H9 (cell line): Measurements from ENCODE around the gene HCN2. TPM values are rescaled to one million over a fixed set of nuclear protein-coding genes. Genes with fewer than 3 reads are reported as not detected.

Source experiments
- DNase-seq: peaks from one replicate; pipeline ENCODE4 v3.0.0-alpha.2; 2017
- H2AFZ ChIP-seq: one replicate; pipeline ENCODE4 v1.6.1; 2013; ENCODE audit warnings: mild to moderate bottlenecking, low read length, control low read depth, moderate library complexity
- H2AK5ac ChIP-seq: 2 replicates; pipeline ENCODE4 v1.6.1; 2013; ENCODE audit warnings: low read length, control low read depth, mixed read lengths; ENCODE audit not compliant: insufficient read length
- H2BK120ac ChIP-seq: one replicate; pipeline ENCODE4 v1.6.1; 2013; ENCODE audit warnings: low read depth, mild to moderate bottlenecking, low read length, control low read depth, inconsistent platforms; ENCODE audit not compliant: poor library complexity, severe bottlenecking
- H2BK12ac ChIP-seq: 2 replicates; pipeline ENCODE4 v1.6.1; 2013; ENCODE audit warnings: low read length, control low read depth, mixed read lengths, low read depth; ENCODE audit not compliant: insufficient read length
- H2BK15ac ChIP-seq: 2 replicates; pipeline ENCODE4 v1.6.1; 2013; ENCODE audit warnings: low read depth, low read length, control low read depth
- H2BK20ac ChIP-seq: one replicate; pipeline ENCODE4 v1.6.1; 2013; ENCODE audit warnings: low read depth, mild to moderate bottlenecking, low read length, control low read depth, inconsistent platforms; ENCODE audit not compliant: poor library complexity, severe bottlenecking
- H2BK5ac ChIP-seq: 2 replicates; pipeline ENCODE4 v1.6.1; 2013; ENCODE audit warnings: low read length, control low read depth, mixed read lengths; ENCODE audit not compliant: insufficient read length
- H3K14ac ChIP-seq: 2 replicates; pipeline ENCODE4 v1.6.1; 2013; ENCODE audit warnings: low read length, control low read depth; ENCODE audit not compliant: insufficient read depth
- H3K18ac ChIP-seq: 2 replicates; pipeline ENCODE4 v1.6.1; 2013; ENCODE audit warnings: low read depth, mild to moderate bottlenecking, mixed read lengths, low read length, control low read depth; ENCODE audit not compliant: insufficient read length
- H3K23ac ChIP-seq: 2 replicates; pipeline ENCODE4 v1.6.1; 2013; ENCODE audit warnings: low read length, control low read depth, mixed read lengths, low read depth; ENCODE audit not compliant: insufficient read length
- H3K23me2 ChIP-seq: 2 replicates; pipeline ENCODE4 v1.6.1; 2013; ENCODE audit warnings: low read depth, mild to moderate bottlenecking, mixed read lengths, low read length, control low read depth; ENCODE audit not compliant: insufficient read length, poor library complexity, severe bottlenecking
- H3K27ac ChIP-seq: 2 replicates; pipeline ENCODE4 v1.5.1; 2013; ENCODE audit warnings: low read length, control low read depth, mixed read lengths, low read depth; ENCODE audit not compliant: insufficient read length
- H3K27me3 ChIP-seq: 2 replicates; pipeline ENCODE4 v1.6.1; 2013; ENCODE audit warnings: low read length, control low read depth, inconsistent platforms; ENCODE audit not compliant: insufficient read depth
- H3K4ac ChIP-seq: 2 replicates; pipeline ENCODE4 v1.6.1; 2013; ENCODE audit warnings: low read depth, mild to moderate bottlenecking, control low read depth, inconsistent platforms, low read length, moderate library complexity
- H3K4me1 ChIP-seq: 2 replicates; pipeline ENCODE4 v1.6.1; 2013; ENCODE audit warnings: low read length, control low read depth, inconsistent platforms; ENCODE audit not compliant: insufficient read depth
- H3K4me2 ChIP-seq: 2 replicates; pipeline ENCODE4 v1.6.1; 2013; ENCODE audit warnings: low read length, control low read depth, mixed read lengths; ENCODE audit not compliant: insufficient read length, insufficient read depth
- H3K56ac ChIP-seq: 2 replicates; pipeline ENCODE4 v1.6.1; 2013; ENCODE audit warnings: low read depth, mild to moderate bottlenecking, mixed read lengths, low read length, control low read depth; ENCODE audit not compliant: insufficient read length
- H3K79me1 ChIP-seq: 2 replicates; pipeline ENCODE4 v1.6.1; 2013; ENCODE audit warnings: low read depth, mild to moderate bottlenecking, moderate library complexity, low read length, control low read depth, inconsistent platforms; ENCODE audit not compliant: insufficient read depth, poor library complexity, severe bottlenecking
- H3K79me2 ChIP-seq: 2 replicates; pipeline ENCODE4 v1.6.1; 2013; ENCODE audit warnings: low read length, control low read depth, inconsistent platforms; ENCODE audit not compliant: insufficient read depth
- H3K9ac ChIP-seq: 2 replicates; pipeline ENCODE4 v1.6.1; 2013; ENCODE audit warnings: low read length, control low read depth, mixed read lengths; ENCODE audit not compliant: insufficient read length; ENCODE audit errors: extremely low read depth
- H3K9me3 ChIP-seq: one replicate; pipeline ENCODE4 v1.6.1; 2013; ENCODE audit warnings: low read depth, low read length, inconsistent platforms; ENCODE audit not compliant: control insufficient read depth
- H3T11ph ChIP-seq: one replicate; pipeline ENCODE4 v1.6.1; 2013; ENCODE audit warnings: mild to moderate bottlenecking, low read length, control low read depth, inconsistent platforms
- H4K20me1 ChIP-seq: one replicate; pipeline ENCODE4 v1.6.1; 2013; ENCODE audit not compliant: control insufficient read depth, insufficient read length, insufficient read depth
- H4K5ac ChIP-seq: 2 replicates; pipeline ENCODE4 v1.6.1; 2013; ENCODE audit warnings: low read depth, mild to moderate bottlenecking, mixed read lengths, low read length, control low read depth; ENCODE audit not compliant: insufficient read length
- H4K8ac ChIP-seq: replicated peaks from 2 replicates; pipeline ENCODE4 v1.6.1; 2013; ENCODE audit warnings: low read length, control low read depth, mixed read lengths, low read depth; ENCODE audit not compliant: insufficient read length
- H4K91ac ChIP-seq: 2 replicates; pipeline ENCODE4 v1.6.1; 2013; ENCODE audit warnings: low read depth, mild to moderate bottlenecking, moderate library complexity, mixed read lengths, low read length, control low read depth; ENCODE audit not compliant: insufficient read length
- H3K27ac Mint-ChIP-seq, 3 experiments: 2 replicates in 2 of 3; 3 replicates in 1 of 3; pipeline ENCODE4 v1.8.0; 2020 to 2021; ENCODE audit warnings: mixed read lengths in 3 of 3, mild to moderate bottlenecking in 1 of 3, moderate library complexity in 1 of 3
- H3K27me3 Mint-ChIP-seq: 2 replicates; pipeline ENCODE4 v1.8.0; 2021; ENCODE audit warnings: low read depth, mild to moderate bottlenecking, moderate library complexity, mixed read lengths
- H3K36me3 Mint-ChIP-seq, 3 experiments: 2 replicates in 2 of 3; 3 replicates in 1 of 3; pipeline ENCODE4 v1.8.0; 2020 to 2021; ENCODE audit warnings: low read depth in 3 of 3, mixed read lengths in 3 of 3; ENCODE audit not compliant: insufficient read depth in 1 of 3
- H3K4me1 Mint-ChIP-seq, 2 experiments: 2 replicates each; pipeline ENCODE4 v1.8.0; 2020; ENCODE audit warnings: mixed read lengths in 2 of 2
- H3K4me3 Mint-ChIP-seq, 2 experiments: 2 replicates in 1 of 2; 3 replicates in 1 of 2; pipeline ENCODE4 v1.8.0; 2020 to 2021; ENCODE audit warnings: mild to moderate bottlenecking in 2 of 2, mixed read lengths in 2 of 2, moderate library complexity in 1 of 2
- H3K9me3 Mint-ChIP-seq, 2 experiments: 2 replicates in 1 of 2; 3 replicates in 1 of 2; pipeline ENCODE4 v1.8.0; 2020; ENCODE audit warnings: mild to moderate bottlenecking in 2 of 2, mixed read lengths in 2 of 2, moderate library complexity in 1 of 2
- WGBS: extraction: QIAGEN DNeasy Blood & Tissue Kit; methylation state at CpG from one replicate; pipeline ENCODE4 v1.1.7; 2013; ENCODE audit warnings: missing lambda C conversion rate, low lambda C conversion rate, mixed read lengths; ENCODE audit not compliant: insufficient read length; ENCODE audit errors: extremely low coverage; 5-methylcytosine and 5-hydroxymethylcytosine counted together
- total RNA-seq: library from RNA; stranded (reverse); gene quantifications from 2 replicates; pipeline ENCODE4 v1.2.1, GENCODE V29; 2021
- TF ChIP-seq, protein P1 (sequence below): fragments of 200-600 bp; sonication (generic); conservative IDR thresholded peaks from 3 replicates; pipeline ENCODE4 v1.8.0; 2021; ENCODE audit warnings: antibody characterized with exemption, mild to moderate bottlenecking

The HCN2 gene
- total RNA-seq, 1 experiment from 2014 or later = 3.7 TPM

DNA sequence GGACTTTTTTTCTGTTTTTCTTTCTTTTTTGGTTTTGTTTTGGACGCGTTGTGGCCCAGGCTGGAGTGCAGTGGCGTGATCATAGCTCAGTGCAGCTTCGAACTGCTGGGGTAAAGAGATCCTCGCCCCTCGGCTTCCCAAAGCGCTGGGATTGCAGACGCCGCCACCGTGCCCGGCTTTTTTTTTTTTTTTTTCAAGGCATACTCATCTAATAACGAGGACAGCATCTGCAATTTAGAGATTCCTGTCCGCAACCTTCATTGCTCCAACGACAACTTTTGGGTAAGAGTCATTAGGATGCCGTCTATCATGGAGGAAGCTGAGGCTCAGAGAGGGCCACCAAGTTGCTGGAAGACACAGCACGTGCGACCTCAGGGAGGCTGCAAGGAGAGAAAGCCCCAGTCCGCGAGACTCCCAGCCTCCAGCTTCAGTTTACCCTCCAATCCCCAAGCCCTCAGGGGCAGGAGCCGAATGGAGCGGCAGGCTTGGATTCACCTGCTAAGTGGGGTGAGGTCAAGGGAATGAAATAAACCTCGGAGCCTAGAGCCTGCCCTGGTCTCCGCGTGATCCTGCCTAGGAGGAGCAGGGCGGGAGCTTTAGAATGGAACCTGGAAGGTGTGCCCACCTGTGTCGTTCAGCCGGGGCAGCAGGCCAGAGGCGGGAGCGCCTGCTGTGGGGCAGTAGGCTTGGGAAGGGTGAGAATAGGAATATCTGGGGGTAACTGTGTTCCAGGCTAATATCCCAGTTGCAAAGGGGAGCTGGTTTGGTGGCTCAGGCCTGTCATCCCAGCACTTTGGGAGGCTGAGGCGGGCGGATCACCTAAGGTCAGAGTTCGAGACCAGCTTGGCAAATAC, 44.3 kb downstream of the HCN2 start:
- Histone ChIP-seq H3K18ac (no peak overlapping the region), H3K9ac (peak overlapping the region; percentile 90), H2AFZ (peak overlapping the region; percentile 41), H2BK20ac (no peak overlapping the region), H2BK12ac (no peak overlapping the region), H3K56ac (no peak overlapping the region), H3K23ac (no peak overlapping the region), H2BK5ac (no peak overlapping the region), H3K23me2 (peaks cover 7% of the 10 kb centered on the region), H3K4me1 (no peaks in the 10 kb centered on the region; the same call in 1 of the 2 replicates), H4K20me1 (peaks cover 4% of the 10 kb centered on the region), H2BK120ac (peak overlapping the region; percentile 28), H3K9me3 (no peaks in the 10 kb centered on the region), H4K91ac (no peak overlapping the region), H3K79me1 (peaks cover 5% of the 10 kb centered on the region), H3K79me2 (no peaks in the 10 kb centered on the region), H3K4ac (no peak overlapping the region), H3K27ac (no peak overlapping the region), H2AK5ac (no peak overlapping the region), H3T11ph (no peak overlapping the region), H3K4me2 (peak overlapping the region; percentile 90), H3K14ac (no peak overlapping the region), H2BK15ac (no peak overlapping the region), H3K27me3 (no peaks in the 10 kb centered on the region; the same call in 1 of the 2 replicates), H4K8ac (no peak overlapping the region), H4K5ac (no peak overlapping the region)
- TF ChIP-seq, protein P1, sequence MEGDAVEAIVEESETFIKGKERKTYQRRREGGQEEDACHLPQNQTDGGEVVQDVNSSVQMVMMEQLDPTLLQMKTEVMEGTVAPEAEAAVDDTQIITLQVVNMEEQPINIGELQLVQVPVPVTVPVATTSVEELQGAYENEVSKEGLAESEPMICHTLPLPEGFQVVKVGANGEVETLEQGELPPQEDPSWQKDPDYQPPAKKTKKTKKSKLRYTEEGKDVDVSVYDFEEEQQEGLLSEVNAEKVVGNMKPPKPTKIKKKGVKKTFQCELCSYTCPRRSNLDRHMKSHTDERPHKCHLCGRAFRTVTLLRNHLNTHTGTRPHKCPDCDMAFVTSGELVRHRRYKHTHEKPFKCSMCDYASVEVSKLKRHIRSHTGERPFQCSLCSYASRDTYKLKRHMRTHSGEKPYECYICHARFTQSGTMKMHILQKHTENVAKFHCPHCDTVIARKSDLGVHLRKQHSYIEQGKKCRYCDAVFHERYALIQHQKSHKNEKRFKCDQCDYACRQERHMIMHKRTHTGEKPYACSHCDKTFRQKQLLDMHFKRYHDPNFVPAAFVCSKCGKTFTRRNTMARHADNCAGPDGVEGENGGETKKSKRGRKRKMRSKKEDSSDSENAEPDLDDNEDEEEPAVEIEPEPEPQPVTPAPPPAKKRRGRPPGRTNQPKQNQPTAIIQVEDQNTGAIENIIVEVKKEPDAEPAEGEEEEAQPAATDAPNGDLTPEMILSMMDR = no peak
- DNase-seq = no peak
- Mint-ChIP-seq H3K27ac (peak overlapping the region; percentile 53 to 98 (median 92); a peak in 5 of 7 replicates), H3K36me3 (peaks cover 13 to 23% (median 16%) of the 10 kb centered on the region in 3 experiments; a peak in 6 of 7 replicates), H3K4me1 (peaks cover 6 to 14% of the 10 kb centered on the region in 2 experiments), H3K4me3 (peak overlapping the region; percentile 96 to 99), H3K27me3 (peaks cover 23% of the 10 kb centered on the region), H3K9me3 (peaks cover 0 to 3% of the 10 kb centered on the region in 2 experiments; a peak in 1 of 5 replicates)
- no CpG with 5 or more reads among the region's 32 CpGs for WGBS
